HepG2 (cell line): Measurements from ENCODE around the gene PROS1.

Experiments
- ARID3A ChIP-seq: IDR thresholded peaks from 2 replicates; pipeline ENCODE4 v1.6.1; 2012; ENCODE audit warnings: low read depth, low read length, improper control_type of control experiment
- BCL6 ChIP-seq: IDR thresholded peaks from 2 replicates; pipeline ENCODE4 v1.6.1; 2016; ENCODE audit warnings: missing genetic modification reagents, missing compliant biosample characterization
- CTCF ChIP-seq: sonication (generic); formaldehyde crosslinking; IDR thresholded peaks from 2 replicates; pipeline ENCODE4 v1.5.0; 2020; ENCODE audit warnings: mild to moderate bottlenecking, missing genetic modification reagents, moderate library complexity
- EP300 ChIP-seq, 3 experiments: sonication (generic) in 1 of 3; formaldehyde crosslinking in 1 of 3; IDR thresholded peaks; 2 replicates each; pipeline versions ENCODE4 v1.5.1 to v1.6.1; 2011 to 2020; ENCODE audit warnings: low read depth in 2 of 3, low read length in 2 of 3, borderline replicate concordance in 1 of 3, improper control_type of control experiment in 1 of 3, mild to moderate bottlenecking in 1 of 3, missing genetic modification reagents in 1 of 3, moderate library complexity in 1 of 3
- JUNB ChIP-seq: sonication (generic); formaldehyde crosslinking; IDR thresholded peaks from 2 replicates; pipeline ENCODE4 v1.8.0; 2022; ENCODE audit warnings: missing genetic modification reagents, mild to moderate bottlenecking, borderline replicate concordance
- PLRG1 ChIP-seq: fragments of 450-650 bp; conservative IDR thresholded peaks from 2 replicates; pipeline ENCODE4 v1.6.1; 2016
- RFX5 ChIP-seq: IDR thresholded peaks from 2 replicates; pipeline ENCODE4 v1.6.1; 2011; ENCODE audit warnings: low read depth, low read length, improper control_type of control experiment
- SRY ChIP-seq: sonication (generic); formaldehyde crosslinking; IDR thresholded peaks from 2 replicates; pipeline ENCODE4 v1.8.0; 2022; ENCODE audit warnings: mild to moderate bottlenecking, missing genetic modification reagents
- USF2 ChIP-seq, 2 experiments: sonication (generic) in 1 of 2; formaldehyde crosslinking in 1 of 2; IDR thresholded peaks; 2 replicates each; pipeline versions ENCODE4 v1.5.1 to v1.6.1; 2011 to 2020; ENCODE audit warnings: borderline replicate concordance in 1 of 2, low read depth in 1 of 2, low read length in 1 of 2, mild to moderate bottlenecking in 1 of 2, missing genetic modification reagents in 1 of 2, moderate library complexity in 1 of 2
- ZBTB40 ChIP-seq, 2 experiments: fragments of 450-650 bp in 1 of 2; sonication (generic) in 1 of 2; formaldehyde crosslinking in 1 of 2; IDR thresholded peaks; 2 replicates each; pipeline versions ENCODE4 v1.6.1 to v1.8.0; 2016 to 2022; ENCODE audit warnings: antibody characterized with exemption in 1 of 2, mild to moderate bottlenecking in 1 of 2, missing genetic modification reagents in 1 of 2
- ZFY ChIP-seq: sonication (generic); formaldehyde crosslinking; IDR thresholded peaks from 2 replicates; pipeline ENCODE4 v1.4.0; 2020; ENCODE audit warnings: missing genetic modification reagents
- ZNF274 ChIP-seq: sonication (generic); formaldehyde crosslinking; IDR thresholded peaks from 2 replicates; pipeline ENCODE4 v1.5.1; 2020; ENCODE audit warnings: mild to moderate bottlenecking, missing genetic modification reagents
- ZNF577 ChIP-seq: sonication (generic); formaldehyde crosslinking; IDR thresholded peaks from 2 replicates; pipeline ENCODE4 v1.4.0; 2020; ENCODE audit warnings: mild to moderate bottlenecking, low read depth, missing genetic modification reagents, borderline replicate concordance
- ZNF75D ChIP-seq: sonication (generic); formaldehyde crosslinking; IDR thresholded peaks from 2 replicates; pipeline ENCODE4 v1.8.1; 2023; ENCODE audit warnings: missing genetic modification reagents, mild to moderate bottlenecking, borderline replicate concordance

GRCh38 chr3:94009608-94010007, 35.9 kb upstream of the PROS1 start:
- TF ChIP-seq ZNF274 (CRISPR knock-in tag) (no peak), ZNF577 (CRISPR knock-in tag) (no peak), ZNF75D (CRISPR knock-in tag) (no peak), BCL6 (CRISPR knock-in tag) (no peak), CTCF (no peak), ZBTB40 (IDR thresholded peaks at IDR 0.05) (no peak), ZBTB40 (CRISPR knock-in tag; IDR thresholded peaks at IDR 0.05) (no peak), ZFY (no peak), SRY (CRISPR knock-in tag) (no peak), JUNB (CRISPR knock-in tag) (no peak), USF2 (IDR thresholded peaks at IDR 0.05; ENCODE audit: low read depth, low read length) (no peak), USF2 (CRISPR knock-in tag; IDR thresholded peaks at IDR 0.05; ENCODE audit: borderline replicate concordance) (no peak), PLRG1 (no peak), ARID3A (no peak), RFX5 (no peak), EP300 (IDR thresholded peaks at IDR 0.05; ENCODE audit: low read depth in 2 of 2, low read length in 2 of 2) (no peak), EP300 (CRISPR knock-in tag; IDR thresholded peaks at IDR 0.05; ENCODE audit: borderline replicate concordance) (no peak)
